IgD-negative memory B cell (primary cell): ENCODE measurements around the gene SMC1B. TPM values are rescaled to one million over a fixed set of nuclear protein-coding genes. Genes with fewer than 3 reads are reported as not detected.
A peak's percentile ranks its signal among the peaks of the same experiment; 100 is the strongest.
"Not testable (repeated sequence)": the region's sequence is repeated elsewhere in the genome, so short reads cannot be mapped to it uniquely, and the experiment has no call there.

Source experiments
- H3K27ac Mint-ChIP-seq, 3 donors: one replicate each; pipeline ENCODE4 v1.8.0; 2020 to 2022; ENCODE audit warnings: mild to moderate bottlenecking in 3 of 3, mixed read lengths in 3 of 3, moderate library complexity in 1 of 3
- H3K27me3 Mint-ChIP-seq: one replicate; pipeline ENCODE4 v1.8.0; 2021; ENCODE audit warnings: mixed read lengths
- H3K36me3 Mint-ChIP-seq: one replicate; pipeline ENCODE4 v1.8.0; 2020; ENCODE audit warnings: mild to moderate bottlenecking, mixed read lengths
- H3K4me1 Mint-ChIP-seq, 3 donors: one replicate each; pipeline ENCODE4 v1.8.0; 2020 to 2022; ENCODE audit warnings: mixed read lengths in 3 of 3, mild to moderate bottlenecking in 1 of 3
- H3K4me3 Mint-ChIP-seq, 4 donors: one replicate each; pipeline ENCODE4 v1.8.0; 2020 to 2022; ENCODE audit warnings: mild to moderate bottlenecking in 4 of 4, mixed read lengths in 4 of 4, moderate library complexity in 3 of 4
- H3K9me3 Mint-ChIP-seq, 3 donors: one replicate each; pipeline ENCODE4 v1.8.0; 2020 to 2021; ENCODE audit warnings: mixed read lengths in 3 of 3, mild to moderate bottlenecking in 1 of 3
- polyA plus RNA-seq: library from polyadenylated mRNA; unstranded; fragments of 300-500 nt; fragmentation: Illumina TruSeq; gene quantifications from one replicate; pipeline ENCODE4 v1.2.3, GENCODE V29; 2021

SMC1B gene
- polyA plus RNA-seq, 1 donor from 2014 or later: not detected

- no peaks in the 10 kb centered on the region for H3K9me3 Mint-ChIP-seq
- H3K27ac Mint-ChIP-seq: no peak overlapping the region
- no peaks in the 10 kb centered on the region for H3K4me1 Mint-ChIP-seq
- no peaks in the 10 kb centered on the region for H3K36me3 Mint-ChIP-seq
- no peak overlapping the region for H3K4me3 Mint-ChIP-seq
- peaks cover 8% of the 10 kb centered on the region for H3K27me3 Mint-ChIP-seq
These were observed 5.4 kb upstream of the SMC1B start for GRCh38 chr22:45418770-45419138.

GRCh38 chr22:45418056-45418769 lies 4.8 kb upstream of the SMC1B start:
- Mint-ChIP-seq H3K9me3 (no peaks in the 10 kb centered on the region), H3K4me3 (peak overlapping the region in 1 of 4 donors; percentile 6), H3K36me3 (no peaks in the 10 kb centered on the region), H3K4me1 (no peaks in the 10 kb centered on the region), H3K27me3 (peaks cover 7% of the 10 kb centered on the region), H3K27ac (no peak overlapping the region)

DNA sequence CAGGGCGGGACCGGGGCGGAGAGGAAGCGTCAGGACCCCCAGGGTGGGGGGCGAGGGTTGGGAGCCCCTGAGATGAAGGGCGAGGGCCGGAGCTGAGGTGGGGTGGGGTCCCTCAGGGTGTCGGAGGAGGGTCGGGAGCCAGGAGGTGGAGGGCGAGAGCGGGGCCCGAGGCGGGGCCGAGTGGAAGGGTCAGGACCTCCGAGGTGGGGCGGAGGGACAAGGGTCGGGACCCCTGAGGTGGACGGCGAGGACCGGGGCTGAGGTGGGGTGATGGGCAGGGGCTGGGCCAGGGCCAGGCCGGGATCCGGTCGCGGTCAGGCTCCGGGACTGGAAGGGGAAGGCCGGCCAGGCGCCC lies 409 bp downstream of the SMC1B start:
- H3K27ac Mint-ChIP-seq: no peak overlapping the region
- peak overlapping the region in 2 of 4 donors; percentile 12 to 71 for H3K4me3 Mint-ChIP-seq
- H3K27me3 Mint-ChIP-seq: peaks cover 14% of the 10 kb centered on the region
- H3K4me1 Mint-ChIP-seq: peaks cover 0 to 5% (median 5%) of the 10 kb centered on the region in 3 donors
- H3K36me3 Mint-ChIP-seq: no peaks in the 10 kb centered on the region
- peaks cover 0 to 3% (median 0%) of the 10 kb centered on the region in 3 donors for H3K9me3 Mint-ChIP-seq

GRCh38 chr22:45407793-45408192 lies 5.6 kb downstream of the SMC1B start:
- H3K27ac Mint-ChIP-seq: no peak overlapping the region

DNA sequence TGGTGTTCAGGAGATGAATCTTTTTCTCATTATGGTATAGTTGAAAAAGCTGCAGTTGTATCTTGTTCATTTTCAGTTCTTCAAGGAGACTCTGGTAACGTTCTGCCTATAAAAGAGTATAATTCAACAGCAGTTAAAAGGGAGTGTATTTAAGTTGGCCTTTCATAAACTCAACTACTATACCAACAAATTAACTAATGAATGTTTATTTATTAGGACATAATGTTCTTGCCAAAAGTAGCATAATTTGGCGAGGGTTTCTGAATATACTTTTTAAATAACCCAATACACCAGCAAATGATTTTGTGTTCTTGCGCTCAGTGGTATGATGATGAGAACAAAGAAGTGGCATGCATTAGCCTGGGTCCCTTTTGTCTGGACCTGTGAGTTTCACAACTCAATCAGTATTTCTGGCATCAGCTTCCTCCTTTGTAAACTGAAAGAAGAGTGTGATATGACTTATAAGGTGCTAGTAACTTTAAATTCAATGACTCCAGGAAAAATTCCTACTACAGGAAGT lies 10.9 kb downstream of the SMC1B start:
- peaks cover 2 to 5% (median 5%) of the 10 kb centered on the region in 3 donors for H3K9me3 Mint-ChIP-seq
- H3K36me3 Mint-ChIP-seq: no peaks in the 10 kb centered on the region
- H3K4me3 Mint-ChIP-seq: peak overlapping the region in 1 of 4 donors; percentile 29
- H3K27me3 Mint-ChIP-seq: peaks cover 5% of the 10 kb centered on the region
- peaks cover 0 to 2% (median 0%) of the 10 kb centered on the region in 3 donors for H3K4me1 Mint-ChIP-seq
- H3K27ac Mint-ChIP-seq: no peak overlapping the region

More at GRCh38 chr22:45407793-45408192, 5.6 kb downstream of the SMC1B start:
- no peaks in the 10 kb centered on the region for H3K36me3 Mint-ChIP-seq
- H3K9me3 Mint-ChIP-seq: peaks cover 0 to 9% (median 3%) of the 10 kb centered on the region in 3 donors
- no peak overlapping the region for H3K4me3 Mint-ChIP-seq
- H3K4me1 Mint-ChIP-seq: peaks cover 0 to 5% (median 5%) of the 10 kb centered on the region in 3 donors
- H3K27me3 Mint-ChIP-seq: peaks cover 13% of the 10 kb centered on the region

GRCh38 chr22:45399712-45400445 lies 13.5 kb downstream of the SMC1B start:
- H3K27ac Mint-ChIP-seq: no peak overlapping the region
- peaks cover 4 to 7% (median 6%) of the 10 kb centered on the region in 3 donors for H3K9me3 Mint-ChIP-seq
- no peak overlapping the region for H3K4me3 Mint-ChIP-seq
- H3K4me1 Mint-ChIP-seq: peaks cover 0 to 2% (median 0%) of the 10 kb centered on the region in 3 donors
- H3K36me3 Mint-ChIP-seq: no peaks in the 10 kb centered on the region
- H3K27me3 Mint-ChIP-seq: peaks cover 4% of the 10 kb centered on the region

DNA sequence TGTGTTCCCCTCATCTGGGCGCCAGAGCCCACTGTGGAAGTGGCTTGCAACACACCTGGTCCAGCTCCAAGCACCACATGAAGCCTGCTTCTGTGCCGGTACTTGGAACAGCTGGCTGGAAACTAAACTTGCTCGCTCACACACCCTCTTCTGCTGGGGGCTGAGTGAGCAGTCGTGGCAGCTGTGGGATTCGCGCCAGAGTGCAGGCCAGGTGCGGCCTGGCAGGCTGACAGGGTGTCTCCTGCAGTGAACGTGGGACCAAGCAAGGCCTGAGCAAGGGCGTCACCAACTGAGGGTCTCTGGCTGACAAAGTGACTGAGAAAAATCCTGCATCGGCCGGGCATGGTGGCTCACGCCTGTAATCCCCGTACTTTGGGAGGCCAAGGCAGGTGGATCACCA lies 15.2 kb downstream of the SMC1B start:
- Mint-ChIP-seq H3K27ac (no peak overlapping the region), H3K9me3 (peaks cover 4 to 7% (median 6%) of the 10 kb centered on the region in 3 donors), H3K4me3 (no peak overlapping the region), H3K4me1 (peaks cover 0 to 2% (median 0%) of the 10 kb centered on the region in 3 donors), H3K27me3 (peaks cover 4% of the 10 kb centered on the region), H3K36me3 (no peaks in the 10 kb centered on the region)

GRCh38 chr22:45397806-45398205 lies 15.6 kb downstream of the SMC1B start:
- Mint-ChIP-seq H3K27ac (no peak overlapping the region), H3K36me3 (no peaks in the 10 kb centered on the region), H3K9me3 (peaks cover 4 to 7% (median 6%) of the 10 kb centered on the region in 3 donors), H3K27me3 (peaks cover 4% of the 10 kb centered on the region), H3K4me3 (no peak overlapping the region), H3K4me1 (peaks cover 0 to 2% (median 0%) of the 10 kb centered on the region in 3 donors)

DNA sequence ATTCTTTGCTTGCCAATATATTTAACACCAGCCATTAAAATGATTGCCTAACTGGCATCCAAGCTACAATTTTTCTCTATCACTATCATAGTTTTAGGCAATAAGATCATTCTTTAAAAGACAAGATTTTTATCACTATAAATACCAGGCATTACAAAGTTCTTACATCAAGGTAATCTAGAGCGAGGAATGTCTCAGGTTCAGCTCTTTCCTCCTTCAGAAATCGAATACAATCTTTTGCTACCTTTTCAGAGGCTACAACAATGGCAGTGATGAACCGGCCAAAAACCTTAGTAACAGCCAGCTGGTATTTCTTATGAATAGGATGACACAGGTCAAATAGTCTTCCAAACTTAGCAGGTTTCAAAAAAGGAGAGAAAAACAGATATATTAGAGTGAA lies 23.9 kb downstream of the SMC1B start:
- no peak overlapping the region for H3K4me3 Mint-ChIP-seq
- no peaks in the 10 kb centered on the region for H3K36me3 Mint-ChIP-seq
- H3K27ac Mint-ChIP-seq: no peak overlapping the region
- H3K9me3 Mint-ChIP-seq: no peaks in the 10 kb centered on the region
- H3K27me3 Mint-ChIP-seq: peaks cover 11% of the 10 kb centered on the region
- H3K4me1 Mint-ChIP-seq: no peaks in the 10 kb centered on the region

GRCh38 chr22:45381348-45381747 lies 32.1 kb downstream of the SMC1B start:
- H3K27me3 Mint-ChIP-seq: peaks cover 6% of the 10 kb centered on the region
- H3K9me3 Mint-ChIP-seq: no peaks in the 10 kb centered on the region
- H3K27ac Mint-ChIP-seq: no peak overlapping the region
- H3K4me1 Mint-ChIP-seq: no peaks in the 10 kb centered on the region
- no peak overlapping the region for H3K4me3 Mint-ChIP-seq
- peaks cover 2% of the 10 kb centered on the region for H3K36me3 Mint-ChIP-seq

DNA sequence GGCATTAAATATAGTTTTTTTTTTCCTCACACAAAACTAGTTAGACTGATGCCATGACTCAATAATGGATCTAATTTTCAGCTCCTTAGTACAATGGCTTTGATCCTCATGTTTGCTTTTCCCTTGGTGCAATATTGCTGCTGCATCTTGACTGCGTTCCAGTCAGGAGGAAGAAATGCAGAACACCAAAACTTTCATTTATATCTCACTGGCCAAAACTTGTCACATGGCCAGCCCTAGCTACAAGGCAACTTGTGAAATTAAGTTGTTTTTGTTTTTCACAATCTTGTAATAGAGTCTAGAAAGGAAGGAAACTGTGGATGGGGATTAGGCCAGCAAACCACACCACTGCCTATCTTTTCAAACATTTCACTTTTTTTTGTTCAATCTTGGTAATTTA lies 36.7 kb downstream of the SMC1B start:
- Mint-ChIP-seq H3K9me3 (no peaks in the 10 kb centered on the region), H3K4me3 (no peak overlapping the region), H3K36me3 (peaks cover 1% of the 10 kb centered on the region), H3K27me3 (peaks cover 1% of the 10 kb centered on the region), H3K4me1 (no peaks in the 10 kb centered on the region), H3K27ac (no peak overlapping the region)

GRCh38 chr22:45376009-45376408 lies 37.4 kb downstream of the SMC1B start:
- H3K4me1 Mint-ChIP-seq: no peaks in the 10 kb centered on the region
- no peak overlapping the region for H3K4me3 Mint-ChIP-seq
- no peaks in the 10 kb centered on the region for H3K9me3 Mint-ChIP-seq
- H3K27me3 Mint-ChIP-seq: peaks cover 2% of the 10 kb centered on the region
- H3K27ac Mint-ChIP-seq: no peak overlapping the region
- H3K36me3 Mint-ChIP-seq: peaks cover 1% of the 10 kb centered on the region

DNA sequence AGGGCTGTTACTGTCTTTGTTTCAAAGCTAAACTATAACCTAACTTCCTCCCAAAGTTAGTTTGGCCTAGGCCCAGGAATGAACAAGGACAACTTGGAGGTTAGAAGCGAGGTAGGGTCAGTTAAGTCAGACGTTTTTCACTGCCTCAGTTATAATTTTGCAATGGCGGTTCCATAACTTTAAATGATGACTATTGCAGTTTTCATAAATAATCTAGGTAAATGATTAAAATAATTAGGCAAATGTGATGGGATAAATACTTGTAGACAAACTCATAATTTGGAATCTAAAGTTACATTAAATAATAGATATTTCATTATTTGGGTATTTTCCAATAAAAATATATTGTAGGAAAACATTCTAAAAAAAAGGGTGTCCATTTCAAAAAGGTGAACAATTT lies 39.8 kb downstream of the SMC1B start:
- not testable (repeated sequence) for H3K4me1 Mint-ChIP-seq, H3K27me3 Mint-ChIP-seq, H3K4me3 Mint-ChIP-seq, H3K27ac Mint-ChIP-seq, H3K9me3 Mint-ChIP-seq, H3K36me3 Mint-ChIP-seq

GRCh38 chr22:45366713-45367112 lies 46.7 kb downstream of the SMC1B start:
- Mint-ChIP-seq H3K36me3 (peaks cover 2% of the 10 kb centered on the region), H3K27me3 (peaks cover 6% of the 10 kb centered on the region), H3K27ac (no peak overlapping the region), H3K4me3 (no peak overlapping the region), H3K4me1 (no peaks in the 10 kb centered on the region), H3K9me3 (peaks cover 9 to 14% (median 9%) of the 10 kb centered on the region in 3 donors)

DNA sequence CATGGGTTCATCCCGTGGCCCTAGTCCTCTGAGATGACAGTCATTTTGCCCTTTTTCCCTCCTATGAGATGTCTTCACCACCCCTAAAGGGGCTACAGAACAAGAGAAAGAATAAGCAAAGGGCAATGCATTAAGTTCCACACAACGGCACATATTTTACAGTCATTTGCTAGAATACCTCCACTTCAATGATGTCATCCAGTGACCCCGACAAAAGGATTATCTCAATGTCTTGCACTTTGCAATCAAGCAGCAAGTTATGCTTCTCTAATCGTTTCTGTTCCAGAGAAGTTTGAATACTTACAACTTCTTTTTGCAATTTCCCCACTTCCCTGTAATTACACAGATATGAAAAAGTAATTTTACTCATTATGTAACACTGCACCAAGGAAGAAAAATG lies 53.8 kb downstream of the SMC1B start:
- H3K36me3 Mint-ChIP-seq: peaks cover 4% of the 10 kb centered on the region
- H3K9me3 Mint-ChIP-seq: no peaks in the 10 kb centered on the region
- H3K4me1 Mint-ChIP-seq: no peaks in the 10 kb centered on the region
- H3K4me3 Mint-ChIP-seq: no peak overlapping the region
- no peak overlapping the region for H3K27ac Mint-ChIP-seq
- H3K27me3 Mint-ChIP-seq: peaks cover 3% of the 10 kb centered on the region
